Activated CD4-positive, alpha-beta T cell treated with anti-CD3 and anti-CD28 coated beads for 48 hours (primary cell): ENCODE measurements around the gene GPT2.
"Not testable (repeated sequence)": the region's sequence is repeated elsewhere in the genome, so short reads cannot be mapped to it uniquely, and the experiment has no call there.

Experiments
- DNase-seq: peaks from one replicate; pipeline ENCODE4 v3.0.0-alpha.2; 2020

GPT2 gene

DNA sequence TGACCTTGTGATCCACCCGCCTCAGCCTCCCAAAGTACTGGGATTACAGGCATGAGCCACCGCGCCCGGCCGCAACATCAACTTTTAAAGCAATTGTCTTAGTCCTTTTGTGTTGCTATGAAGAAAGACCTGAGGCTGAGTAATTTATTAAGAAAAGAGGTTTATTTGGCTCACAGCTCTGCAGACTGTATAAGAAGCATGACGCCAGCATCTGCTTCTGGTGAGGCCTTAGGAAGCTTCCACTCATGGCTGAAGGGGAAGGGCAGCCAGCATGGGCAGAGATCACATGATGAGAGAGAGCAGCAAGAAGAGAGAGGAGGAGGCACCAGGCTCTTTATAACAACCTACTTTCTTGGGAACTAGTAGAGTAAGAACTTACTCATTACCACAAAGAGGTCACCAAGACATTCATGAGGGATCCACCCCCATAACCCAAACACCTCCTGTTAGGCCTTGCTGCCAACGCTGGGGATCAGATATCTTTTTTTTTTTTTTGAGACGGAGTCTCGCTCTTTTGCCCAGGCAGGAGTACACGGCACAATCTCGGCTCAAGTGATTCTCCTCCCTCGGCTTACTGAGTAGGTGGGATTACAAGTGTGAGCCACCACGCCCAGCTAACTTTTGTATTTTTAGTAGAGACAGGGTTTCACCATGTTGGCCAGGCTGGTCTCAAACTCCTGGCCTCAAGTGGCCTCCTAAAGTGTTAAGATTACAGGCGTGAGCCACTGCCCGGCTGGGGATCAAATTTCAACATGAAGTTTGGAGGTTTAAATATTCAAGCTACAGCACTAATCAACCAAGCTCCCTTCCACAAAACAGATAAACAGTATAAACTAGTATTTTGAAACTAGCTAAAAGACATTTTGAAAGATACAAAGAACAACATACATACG is 21.4 kb upstream of the GPT2 start:
- DNase-seq: peak; percentile 12

DNA sequence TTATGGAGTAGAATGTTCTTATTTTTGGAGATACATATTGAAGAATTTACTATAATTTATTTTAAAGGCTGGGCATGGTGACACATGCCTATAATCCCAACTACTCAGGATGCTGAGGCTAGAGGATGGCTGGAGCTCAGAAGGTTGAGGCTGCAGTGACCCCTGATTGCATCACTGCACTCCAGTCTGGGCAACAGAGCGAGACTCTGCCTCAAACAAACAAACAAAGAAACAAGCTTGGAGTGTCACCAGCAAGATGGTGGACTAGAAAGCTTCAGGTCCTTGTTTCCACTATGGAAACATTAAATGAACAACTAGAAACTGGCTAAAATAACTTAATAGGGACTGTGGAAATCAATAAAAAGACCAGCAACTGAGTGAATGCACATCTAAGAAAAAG is 17.9 kb upstream of the GPT2 start:
- no peak for DNase-seq

DNA sequence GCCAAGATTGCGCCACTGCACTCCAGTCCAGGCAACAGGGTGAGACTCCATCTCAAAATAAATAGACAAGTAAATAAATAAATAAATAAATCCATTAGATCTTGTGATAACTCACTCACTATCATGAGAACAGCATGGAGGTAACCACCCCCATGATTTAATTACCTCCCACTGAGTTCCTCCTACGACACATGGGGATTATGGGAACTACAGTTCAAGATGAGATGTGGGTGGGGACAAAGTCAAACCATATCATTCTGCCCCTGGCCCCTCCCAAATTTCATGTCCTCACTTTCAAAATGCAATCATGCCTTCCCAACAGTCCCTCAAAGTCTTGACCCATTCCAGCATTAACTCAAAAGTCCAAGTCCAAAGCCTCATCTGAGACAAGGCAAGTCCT is 16.7 kb upstream of the GPT2 start:
- not testable (repeated sequence) for DNase-seq

DNA sequence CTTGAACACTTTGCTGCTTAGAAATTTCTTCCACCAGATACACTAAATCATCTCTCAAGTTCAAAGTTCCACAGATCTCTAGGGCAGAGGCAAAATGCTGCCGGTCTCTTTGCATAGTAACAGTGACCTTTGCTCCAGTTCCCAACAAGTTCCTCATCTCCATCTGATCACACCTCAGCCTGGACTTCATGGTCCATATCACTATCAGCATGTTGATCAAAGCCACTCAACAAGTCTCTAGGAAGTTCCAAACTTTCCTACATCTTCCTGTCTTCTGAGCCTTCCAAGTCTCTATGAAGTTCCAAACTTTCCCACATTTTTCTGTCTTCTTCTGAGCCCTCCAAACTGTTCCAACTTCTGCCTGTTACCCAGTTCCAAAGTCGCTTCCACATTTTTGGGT is 15.3 kb upstream of the GPT2 start:
- DNase-seq: not testable (repeated sequence)

DNA sequence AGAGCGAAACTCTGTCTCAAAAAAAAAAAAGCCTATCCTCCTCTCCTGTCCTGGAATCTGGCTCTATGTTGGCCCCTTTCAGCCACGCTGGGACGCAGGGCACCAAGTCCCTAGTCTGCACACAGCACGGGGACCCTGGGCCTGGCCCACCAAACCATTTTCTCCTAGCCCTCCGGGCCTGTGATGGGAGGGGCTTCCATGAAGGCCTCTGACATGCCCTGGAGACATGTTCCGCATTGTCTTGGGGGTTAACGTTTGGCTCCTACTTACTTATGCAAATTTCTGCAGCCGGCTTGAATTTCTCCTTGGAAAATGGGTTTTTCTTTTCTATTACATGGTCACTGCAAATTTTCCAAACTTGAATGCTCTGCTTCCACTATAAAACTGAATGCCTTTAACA is 12.6 kb upstream of the GPT2 start:
- no peak for DNase-seq

DNA sequence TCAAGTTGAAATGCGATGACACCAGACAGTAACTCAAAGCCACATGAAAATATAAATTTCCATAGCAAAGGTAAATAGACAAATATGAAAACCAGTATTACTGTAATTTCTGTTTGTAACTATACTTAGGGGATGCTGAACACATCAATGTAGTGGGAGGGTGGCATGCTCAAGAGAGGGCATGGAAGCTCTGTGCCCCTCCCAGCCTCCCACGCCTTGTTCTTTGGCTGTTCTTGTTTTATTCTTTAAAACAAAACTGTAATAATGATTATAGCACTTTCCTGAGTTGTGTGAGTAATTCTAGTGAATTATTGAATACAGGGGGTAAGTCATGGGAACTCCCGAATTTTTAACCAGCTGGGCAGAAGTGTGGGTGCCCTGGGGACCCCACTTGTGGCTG is 11.0 kb upstream of the GPT2 start:
- no peak for DNase-seq

DNA sequence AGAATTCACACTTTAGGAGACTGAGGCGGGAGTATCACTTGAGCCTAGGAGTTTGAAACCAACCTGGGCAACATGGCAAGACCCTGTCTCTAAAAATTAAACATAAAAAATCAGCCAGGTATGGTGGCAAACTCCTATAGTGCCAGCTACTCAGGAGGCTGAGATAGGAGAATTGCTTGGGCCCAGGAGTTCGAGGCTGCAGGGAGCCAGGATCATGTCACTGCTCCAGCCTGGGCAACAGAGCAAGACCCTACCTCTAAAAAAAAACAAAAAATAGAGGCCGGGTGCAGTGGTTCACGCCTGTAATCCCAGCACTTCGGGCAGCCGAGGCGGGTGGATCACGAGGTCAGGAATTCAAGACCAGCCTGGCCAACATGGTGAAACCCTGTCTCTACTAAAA is 8.9 kb upstream of the GPT2 start:
- DNase-seq: no peak

DNA sequence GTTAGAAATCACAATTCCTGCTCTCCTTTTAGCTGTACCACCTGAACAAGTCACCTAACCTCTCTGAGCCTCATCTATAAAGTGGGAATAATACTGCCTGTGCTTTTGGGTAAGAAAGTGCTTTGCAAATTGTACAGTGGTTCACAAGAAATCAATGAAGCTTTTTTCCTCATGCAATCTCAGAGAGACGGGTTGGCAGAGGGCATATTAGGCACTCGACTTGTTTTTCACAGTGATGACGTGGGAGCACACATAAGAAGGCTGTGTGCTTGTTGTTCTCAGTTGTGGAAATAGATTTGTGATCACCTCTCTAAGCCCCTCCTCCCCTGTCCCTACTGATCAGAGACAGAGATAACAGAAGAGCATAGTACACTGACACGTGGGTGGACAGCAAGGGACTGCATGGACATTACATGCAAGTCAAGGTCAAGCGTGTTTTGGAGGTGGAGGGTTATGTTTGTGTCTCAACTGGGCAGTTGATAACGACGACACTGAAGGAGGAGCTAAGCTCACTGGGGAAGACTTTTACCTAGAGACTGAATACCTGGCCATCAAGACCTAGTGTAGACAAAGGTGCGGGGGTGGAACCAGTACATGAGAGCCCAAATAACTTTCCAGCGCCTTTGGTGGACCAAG is 1.7 kb upstream of the GPT2 start:
- DNase-seq: no peak

DNA sequence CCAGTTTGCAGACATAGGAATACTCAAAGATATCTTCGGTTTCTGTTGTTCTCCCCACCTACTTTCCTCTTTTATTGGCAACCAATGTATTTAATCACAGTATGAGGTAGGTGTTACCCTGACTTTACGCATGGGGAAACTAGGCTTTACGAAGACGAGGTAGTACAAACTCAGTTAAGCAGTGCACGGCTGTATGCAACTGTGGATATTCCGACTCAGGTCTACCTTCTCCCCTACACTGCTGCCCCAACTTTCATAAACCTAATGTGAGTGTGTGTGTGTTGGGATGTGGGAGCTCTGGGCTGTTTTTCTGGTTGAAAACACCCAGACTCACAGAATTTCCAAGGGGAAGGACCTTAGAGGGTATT is 1.2 kb upstream of the GPT2 start:
- no peak for DNase-seq

DNA sequence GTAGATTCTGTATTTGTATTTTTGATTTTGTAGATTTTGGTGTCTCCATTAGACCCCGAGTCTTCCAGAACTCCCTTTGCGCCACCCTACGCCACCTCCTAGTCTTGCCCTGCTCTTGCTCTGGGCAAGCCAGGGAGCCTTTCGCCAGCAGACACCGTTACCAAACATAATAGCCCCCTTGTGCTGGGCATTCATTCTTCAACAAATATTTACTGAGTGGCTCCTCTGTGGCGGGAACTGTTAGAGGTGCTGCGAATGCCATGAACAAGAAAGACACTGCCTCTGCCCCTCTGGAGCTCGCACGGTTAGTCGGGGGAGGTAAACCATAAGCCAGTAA is 841 bp upstream of the GPT2 start:
- DNase-seq: no peak

DNA sequence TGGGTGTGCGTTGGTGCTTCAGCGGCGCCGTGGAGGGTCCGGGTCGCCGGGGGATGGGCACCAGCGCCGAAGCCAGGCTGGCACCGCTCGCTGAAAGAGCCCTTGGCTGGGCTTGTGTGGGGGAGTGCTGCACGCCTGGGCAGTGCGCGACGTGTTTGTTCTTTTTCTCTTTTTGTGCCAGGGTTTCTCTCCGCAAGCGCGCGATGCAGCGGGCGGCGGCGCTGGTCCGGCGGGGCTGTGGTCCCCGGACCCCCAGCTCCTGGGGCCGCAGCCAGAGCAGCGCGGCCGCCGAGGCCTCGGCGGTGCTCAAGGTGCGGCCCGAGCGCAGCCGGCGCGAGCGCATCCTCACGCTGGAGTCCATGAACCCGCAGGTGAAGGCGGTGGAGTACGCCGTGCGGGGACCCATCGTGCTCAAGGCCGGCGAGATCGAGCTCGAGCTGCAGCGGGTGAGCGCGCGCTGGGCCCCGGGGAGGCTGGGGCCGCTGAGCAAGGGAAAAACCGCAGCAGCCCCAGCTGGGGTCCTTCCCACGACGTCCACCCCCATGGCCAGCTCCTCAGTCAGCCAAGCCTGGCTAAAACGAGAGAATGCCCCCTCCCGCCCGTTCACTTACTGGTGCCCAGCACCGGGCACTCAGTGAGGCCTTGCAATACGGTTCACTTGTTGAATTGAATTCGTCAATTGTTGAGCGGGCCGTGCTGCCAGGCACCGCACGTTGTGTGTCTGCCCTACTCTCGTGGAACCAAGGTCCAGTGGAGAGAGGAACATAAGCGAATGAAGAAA is 541 bp downstream of the GPT2 start:
- DNase-seq: peak; percentile 43

DNA sequence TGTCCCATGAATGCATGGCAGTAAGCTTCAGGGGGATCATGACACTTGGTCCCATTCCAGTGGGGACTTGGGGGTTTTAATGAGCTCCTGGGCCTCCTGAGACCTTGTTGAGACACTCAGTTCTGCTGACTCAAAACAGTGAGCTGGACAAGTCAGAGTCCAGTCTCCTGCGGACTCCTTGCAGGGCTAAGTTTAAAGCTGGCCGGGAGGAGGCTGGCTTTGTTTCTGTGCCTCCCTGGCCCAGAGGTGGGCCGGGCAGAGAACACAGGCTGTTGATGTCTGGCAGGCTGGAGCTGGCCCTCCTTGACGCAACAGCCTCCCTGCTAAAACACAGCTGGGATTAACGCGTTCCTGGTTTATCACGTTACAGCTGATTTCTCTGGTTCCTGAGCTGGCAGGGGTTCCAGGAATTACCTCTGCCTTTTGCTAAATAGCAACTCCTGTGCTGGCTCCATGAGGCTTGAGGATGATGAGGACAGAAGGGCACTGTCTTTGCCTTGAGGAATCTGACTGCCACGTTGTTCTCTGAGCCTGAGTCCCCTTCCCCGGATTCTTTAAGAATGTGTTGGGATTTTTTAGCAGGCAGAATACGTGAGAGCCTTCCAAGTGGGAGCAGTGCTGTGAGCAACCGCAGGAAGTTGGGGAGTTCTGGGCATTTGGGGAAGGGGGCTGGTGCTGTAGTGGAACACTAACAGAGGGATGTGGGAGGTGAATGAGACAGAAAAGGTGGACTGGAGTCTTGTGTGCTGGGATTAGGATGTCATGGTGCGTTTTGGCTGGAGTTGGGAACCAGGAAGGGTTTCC is 2.0 kb downstream of the GPT2 start:
- no peak for DNase-seq

DNA sequence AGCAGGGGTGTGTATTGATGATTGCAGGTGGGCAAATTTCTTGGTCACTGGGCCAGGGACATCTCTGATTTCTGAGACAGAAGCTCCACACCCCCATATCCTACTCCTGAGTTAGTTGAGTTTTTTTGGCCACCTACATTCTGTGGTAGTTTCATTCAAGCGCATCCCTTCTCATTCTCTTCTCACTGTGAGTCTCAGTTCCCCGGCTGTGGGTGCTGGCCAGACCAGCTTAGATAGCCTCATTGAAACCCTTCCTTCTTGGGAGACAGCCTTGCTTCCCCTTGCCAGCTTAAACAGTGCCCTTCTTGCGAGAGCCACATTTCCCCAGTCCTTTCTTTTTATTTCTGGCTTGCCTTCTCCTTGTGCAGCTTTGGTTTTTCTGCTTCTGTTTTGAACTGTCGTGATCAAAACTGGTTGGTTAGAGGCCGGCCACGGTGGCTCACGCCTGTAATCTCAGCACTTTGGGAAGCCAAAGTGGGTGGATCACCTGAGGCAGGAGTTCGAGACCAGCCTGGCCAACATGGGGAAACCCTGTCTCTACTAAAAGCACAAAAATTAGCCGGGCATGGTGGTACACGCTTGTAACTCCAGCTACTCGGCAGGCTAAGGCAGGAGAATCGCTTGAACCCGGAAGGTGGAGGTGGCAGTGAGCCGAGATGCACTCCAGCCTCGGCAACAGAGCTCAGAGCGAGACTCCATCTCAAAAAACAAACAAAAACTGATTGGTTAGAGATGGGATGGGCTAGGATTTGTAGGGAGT is 2.8 kb downstream of the GPT2 start:
- DNase-seq: no peak

DNA sequence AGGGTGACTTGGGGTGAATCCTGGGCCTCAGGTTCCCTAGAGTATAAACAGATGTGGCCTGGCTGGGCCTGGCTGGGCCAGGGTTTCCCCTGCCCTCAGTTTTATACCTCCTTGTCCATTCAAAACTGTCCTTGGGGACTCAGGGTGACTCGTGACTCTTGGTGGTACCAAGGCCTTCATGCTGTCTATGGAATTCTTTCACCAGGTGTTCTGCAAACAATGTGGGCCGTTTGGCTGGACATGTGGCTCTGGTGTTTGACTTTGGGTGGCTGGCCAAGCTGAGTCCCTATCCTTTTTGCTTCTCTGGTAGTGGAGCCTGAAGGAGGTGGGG is 3.3 kb downstream of the GPT2 start:
- no peak for DNase-seq

DNA sequence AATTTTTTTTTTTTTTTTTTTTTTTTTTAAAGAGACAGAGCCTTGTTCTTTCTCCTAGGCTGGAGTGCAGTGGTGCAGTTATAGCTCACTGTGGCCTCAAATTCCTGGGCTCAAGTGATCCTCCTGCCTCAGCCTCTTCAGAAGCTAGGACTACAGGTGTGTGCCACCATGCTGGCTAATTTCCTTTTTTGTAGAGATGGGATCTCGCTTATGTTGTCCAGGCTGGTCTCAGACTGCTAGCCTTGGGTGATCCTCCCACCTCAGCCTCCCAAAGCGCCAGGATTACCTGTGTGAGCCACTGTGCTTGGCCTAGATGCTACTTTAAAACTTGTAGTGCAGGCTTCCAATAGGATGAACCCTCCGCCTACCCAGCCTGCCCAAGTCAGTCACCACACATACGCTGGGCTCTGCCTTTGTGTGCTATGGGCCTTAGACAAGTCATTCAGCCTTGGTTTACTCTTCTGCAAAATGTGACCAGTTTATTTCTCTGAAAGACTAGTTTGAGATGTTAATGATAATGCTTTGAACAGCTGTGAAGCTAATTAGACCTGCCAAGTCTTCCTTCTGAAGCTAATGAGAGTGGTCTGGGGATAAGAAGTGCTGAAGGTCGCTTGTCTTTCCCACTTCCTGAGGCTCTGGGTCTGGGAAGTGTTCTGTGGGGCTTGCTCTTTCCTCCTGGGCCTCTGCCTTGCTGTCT is 5.2 kb downstream of the GPT2 start:
- no peak for DNase-seq

DNA sequence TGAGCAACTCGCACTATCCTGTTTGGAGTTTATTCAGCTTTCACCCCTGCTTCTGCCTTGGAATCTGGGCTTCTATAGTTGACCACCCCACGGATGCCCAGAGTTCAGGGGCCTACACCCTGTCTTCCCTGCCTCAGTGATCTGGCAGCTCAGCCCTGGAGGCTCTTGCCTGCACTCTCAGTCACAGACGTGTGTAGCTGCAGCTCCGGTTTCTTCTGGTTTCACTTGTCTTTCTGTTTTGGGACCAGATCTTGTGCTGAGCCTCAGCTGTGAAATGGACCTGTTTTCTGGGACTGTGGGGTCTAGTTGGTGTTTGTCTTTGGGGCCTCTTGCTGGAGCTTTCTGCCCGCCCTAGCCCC is 5.8 kb downstream of the GPT2 start:
- no peak for DNase-seq

DNA sequence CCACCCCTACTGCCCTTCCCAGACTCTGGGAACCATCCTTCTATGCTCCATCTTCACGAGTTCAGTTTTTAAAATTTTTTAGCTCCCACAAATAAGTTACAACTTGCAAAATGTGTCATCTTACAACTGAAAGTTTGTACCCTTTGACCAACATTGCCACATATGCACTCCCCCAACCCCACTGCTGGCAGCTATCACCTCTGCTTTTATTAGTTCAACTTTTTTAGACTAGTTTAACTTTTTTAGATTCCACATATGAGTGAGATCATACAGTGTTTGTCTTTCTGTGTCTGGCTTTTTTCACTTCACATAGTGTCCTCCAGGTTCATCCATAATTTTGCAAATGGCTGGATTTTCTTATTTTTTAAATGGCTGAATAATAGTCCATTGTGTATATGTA is 7.7 kb downstream of the GPT2 start:
- no peak for DNase-seq

DNA sequence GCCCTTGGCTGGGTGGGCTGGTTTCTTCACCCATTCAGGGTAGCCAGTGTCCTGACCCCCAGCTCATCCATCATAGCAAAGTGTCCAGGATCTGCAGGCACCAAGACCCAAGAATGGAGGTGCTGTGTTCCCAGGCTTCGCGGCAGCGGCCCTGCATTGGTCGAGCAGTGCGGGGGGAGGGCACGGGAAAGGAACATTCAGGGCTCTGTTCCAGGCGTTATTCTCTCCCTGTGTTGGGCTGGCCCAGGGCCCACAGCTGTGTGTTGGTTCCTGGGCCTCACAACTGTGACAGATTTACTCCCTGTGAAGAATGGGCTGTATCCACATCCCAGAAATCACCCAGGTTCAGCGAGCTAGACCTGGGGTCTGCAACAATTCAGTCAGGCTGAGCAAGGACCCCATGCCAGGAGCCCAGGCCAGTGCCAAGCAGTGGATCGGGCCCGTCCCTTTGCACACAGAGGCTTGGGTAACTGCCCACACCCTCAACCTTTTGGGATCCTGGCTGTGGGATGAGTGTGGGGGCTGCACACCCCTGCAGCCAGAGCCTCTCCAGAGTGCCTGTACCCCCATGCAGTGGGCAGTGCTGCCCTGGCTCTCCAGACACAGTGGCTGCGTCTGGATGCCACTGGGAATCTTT is 10.0 kb downstream of the GPT2 start:
- DNase-seq: no peak

DNA sequence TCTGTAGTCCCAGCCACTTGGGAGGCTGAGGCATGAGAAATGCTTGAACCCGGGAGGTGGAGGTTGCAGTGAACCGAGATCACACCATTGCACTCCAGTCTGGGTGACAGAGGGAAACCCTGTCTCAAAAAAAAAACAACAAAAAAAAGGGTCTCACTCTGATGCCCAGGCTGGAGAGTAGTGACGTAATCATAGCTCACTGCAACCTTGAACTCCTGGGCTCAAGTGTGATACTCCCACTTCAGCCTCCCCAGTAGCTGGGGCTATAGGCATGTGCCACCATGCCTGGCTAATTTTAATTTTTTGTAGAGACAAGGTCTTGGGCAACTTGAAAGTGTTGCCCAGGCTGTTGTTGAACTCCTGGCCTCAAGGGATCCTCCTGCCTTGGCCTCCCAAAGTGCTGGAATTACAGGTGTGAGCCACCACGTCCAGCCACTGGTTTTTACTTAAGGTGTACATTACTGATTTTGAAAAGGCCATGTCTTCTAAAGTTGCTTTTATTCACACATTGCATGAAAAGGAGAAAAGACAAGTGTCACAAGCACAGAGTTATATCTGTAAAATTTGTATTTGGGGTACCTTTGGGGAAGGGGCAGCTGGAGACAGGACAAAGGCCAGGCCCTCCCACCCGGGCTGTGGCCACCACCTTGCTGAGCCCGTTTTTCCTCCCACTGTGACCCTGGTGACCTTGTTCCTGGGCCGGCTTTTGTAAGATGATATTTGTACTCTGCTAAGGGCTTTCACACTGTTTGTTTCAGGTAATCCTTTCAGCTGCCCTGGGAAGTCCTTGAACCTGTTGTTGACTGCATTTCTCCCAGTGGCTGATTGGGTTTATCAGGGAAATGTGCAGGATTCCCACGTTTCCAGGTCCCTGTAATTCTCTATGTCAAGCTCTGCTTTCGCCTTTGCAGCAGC is 11.5 kb downstream of the GPT2 start:
- DNase-seq: no peak

DNA sequence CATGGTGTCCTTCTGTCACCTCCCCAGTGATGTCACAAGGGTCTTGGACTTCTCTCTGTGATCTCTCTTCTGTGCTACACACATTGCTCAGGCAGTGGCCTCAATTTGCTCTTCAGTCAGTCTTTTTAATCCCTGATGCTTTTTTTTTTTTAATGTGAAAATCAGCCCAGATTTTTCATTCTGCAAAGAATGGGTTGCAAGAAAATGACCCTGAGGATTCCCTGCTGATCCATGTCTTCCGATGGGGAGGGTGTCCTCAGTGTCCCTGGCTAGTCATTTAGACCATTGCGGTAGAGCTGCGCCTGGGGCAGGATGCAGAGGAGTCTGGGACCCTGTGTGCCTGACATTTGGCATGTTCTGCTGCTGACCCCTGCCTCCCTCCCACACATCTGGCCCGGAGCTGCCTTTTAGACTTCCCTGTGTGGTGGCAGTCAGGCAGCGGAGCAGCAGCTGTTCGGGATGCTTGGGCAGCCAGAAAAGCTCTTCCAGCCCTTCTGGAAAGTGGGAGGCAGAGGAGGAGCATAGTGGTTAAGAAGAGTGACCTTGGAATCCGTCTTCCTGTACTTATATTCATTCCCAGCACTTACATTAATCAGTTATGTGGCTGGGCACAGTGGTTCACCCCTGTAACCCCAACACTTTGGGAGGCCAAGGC is 12.3 kb downstream of the GPT2 start:
- DNase-seq: no peak
